Ovary (tissue), 9 donors: ENCODE results near the gene CCL22. TPM values are rescaled to one million over a fixed set of nuclear protein-coding genes. Genes with fewer than 3 reads are reported as not detected.

Experiments used
- DNase-seq, 5 donors: peaks; one replicate each; pipeline ENCODE4 v3.0.0-alpha.2; 2019 to 2020
- H3K27ac ChIP-seq, 2 donors: fragments of 200-600 bp; one replicate each; pipeline versions ENCODE4 v1.5.1 to v1.8.0; 2019 to 2022
- H3K27me3 ChIP-seq: fragments of 200-600 bp; one replicate; pipeline ENCODE4 v1.8.0; 2022
- H3K36me3 ChIP-seq: fragments of 200-600 bp; sonication (generic); one replicate; pipeline ENCODE4 v1.5.1; 2019
- H3K4me1 ChIP-seq: one replicate; pipeline ENCODE4 v1.8.1; 2013; ENCODE audit warnings: mild to moderate bottlenecking, moderate library complexity; ENCODE audit not compliant: insufficient read depth
- H3K4me3 ChIP-seq: fragments of 200-600 bp; sonication (generic); one replicate; pipeline ENCODE4 v1.5.1; 2017
- H3K9me3 ChIP-seq, 2 donors: fragments of 200-600 bp in 1 of 2; sonication (generic) in 1 of 2; one replicate each; pipeline versions ENCODE4 v1.5.1 to v1.8.1; 2013 to 2019; ENCODE audit warnings: mild to moderate bottlenecking in 1 of 2, moderate library complexity in 1 of 2
- EP300 ChIP-seq: sonication (generic); formaldehyde crosslinking; IDR thresholded peaks from one replicate; pipeline ENCODE4 v1.6.1; 2017; ENCODE audit warnings: antibody characterized with exemption
- POLR2A ChIP-seq: fragments of 450-650 bp; IDR thresholded peaks from one replicate; pipeline ENCODE4 v1.6.1; 2017; ENCODE audit warnings: antibody characterized with exemption, mild to moderate bottlenecking, moderate library complexity
- WGBS, 3 donors: extraction: QIAGEN DNeasy Blood & Tissue Kit in 1 of 3; methylation state at CpG; one replicate each; pipeline versions ENCODE4 v1.1.5 to v1.1.7; 2013 to 2017; 5-methylcytosine and 5-hydroxymethylcytosine counted together
- intact Hi-C, 4 donors: fragments of 100-400 bp; cut with DNase I; formaldehyde crosslinking; loops; one replicate each; pipeline versions ENCODE4 v1.11.0 to v1.15.1; 2022 to 2023
- polyA plus RNA-seq, 2 donors: library from polyadenylated mRNA; stranded (reverse); fragments of 200-250 nt in 1 of 2; fragments of 350-450 nt in 1 of 2; fragmentation: Illumina TruSeq in 1 of 2; extraction: RNeasy Lipid Tissue Mini Kit (QIAGEN cat#74804) in 1 of 2; gene quantifications; one replicate each; pipeline ENCODE4 v1.2.3, GENCODE V29; 2013 to 2014
- total RNA-seq, 7 donors: library from RNA; depleted of rRNA in 2 of 7; stranded (reverse); fragments of >200 nt in 2 of 7; fragmentation: NEBNext Ultra II Directional in 3 of 7; extraction: Animal tissue kit (Norgen Biotek cat#: 25700) in 3 of 7; gene quantifications; one replicate each; pipeline versions ENCODE4 v1.1.0 to v1.2.4, GENCODE V29; 2016 to 2023
- TF ChIP-seq, protein P1 (sequence below), 3 donors: fragments of 450-650 bp in 2 of 3; fragments of 200-600 bp in 1 of 3; IDR thresholded peaks; one replicate each; pipeline versions ENCODE4 v1.5.1 to v1.8.0; 2016 to 2022; ENCODE audit warnings: antibody characterized with exemption in 3 of 3, mild to moderate bottlenecking in 1 of 3
- donor health status: DM: no; HTN: no; CAD: no; lungs with moderate emphysema.
- donor health status: DM: no; HTN: no; CAD: no.
- donor health status: Bipolar disorder and iron deficiency.
- donor health status: DM: yes; HTN: yes; CAD: no.
- donor health status: DM: no; HTN: no; CAD: no.
- donor health status: DM: yes; HTN: yes; CAD: no.

The CCL22 gene
- total and polyA plus RNA-seq, 9 donors = 0.40 to 0.74 TPM; not detected in 7

DNA sequence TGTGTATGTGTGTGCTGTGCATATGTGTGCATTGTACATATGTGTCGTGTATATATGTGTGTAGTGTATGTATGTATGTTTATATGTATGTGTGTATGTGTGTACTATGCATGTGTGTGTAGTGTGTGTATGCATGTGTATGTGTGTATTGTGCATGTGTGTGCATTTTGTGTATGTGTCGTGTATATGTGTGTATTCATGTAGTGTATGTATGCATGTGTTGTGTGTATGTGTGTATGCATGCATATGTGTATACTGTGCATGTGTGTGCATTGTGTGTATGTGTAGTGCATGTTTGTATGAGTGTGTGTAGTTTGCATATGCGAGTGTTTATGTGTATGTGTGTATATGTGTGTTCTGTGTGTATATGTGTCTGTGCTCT is 30.5 kb downstream of the CCL22 start:
- TF ChIP-seq, protein P1, sequence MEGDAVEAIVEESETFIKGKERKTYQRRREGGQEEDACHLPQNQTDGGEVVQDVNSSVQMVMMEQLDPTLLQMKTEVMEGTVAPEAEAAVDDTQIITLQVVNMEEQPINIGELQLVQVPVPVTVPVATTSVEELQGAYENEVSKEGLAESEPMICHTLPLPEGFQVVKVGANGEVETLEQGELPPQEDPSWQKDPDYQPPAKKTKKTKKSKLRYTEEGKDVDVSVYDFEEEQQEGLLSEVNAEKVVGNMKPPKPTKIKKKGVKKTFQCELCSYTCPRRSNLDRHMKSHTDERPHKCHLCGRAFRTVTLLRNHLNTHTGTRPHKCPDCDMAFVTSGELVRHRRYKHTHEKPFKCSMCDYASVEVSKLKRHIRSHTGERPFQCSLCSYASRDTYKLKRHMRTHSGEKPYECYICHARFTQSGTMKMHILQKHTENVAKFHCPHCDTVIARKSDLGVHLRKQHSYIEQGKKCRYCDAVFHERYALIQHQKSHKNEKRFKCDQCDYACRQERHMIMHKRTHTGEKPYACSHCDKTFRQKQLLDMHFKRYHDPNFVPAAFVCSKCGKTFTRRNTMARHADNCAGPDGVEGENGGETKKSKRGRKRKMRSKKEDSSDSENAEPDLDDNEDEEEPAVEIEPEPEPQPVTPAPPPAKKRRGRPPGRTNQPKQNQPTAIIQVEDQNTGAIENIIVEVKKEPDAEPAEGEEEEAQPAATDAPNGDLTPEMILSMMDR (IDR thresholded peaks at IDR 0.05) = no peak
- no peak for TF ChIP-seq EP300
- TF ChIP-seq POLR2A = no peak
- Histone ChIP-seq H3K4me1 (no peaks in the 10 kb centered on the region), H3K27ac (no peak overlapping the region), H3K36me3 (no peaks in the 10 kb centered on the region), H3K27me3 (no peaks in the 10 kb centered on the region), H3K4me3 (no peak overlapping the region), H3K9me3 (no peaks in the 10 kb centered on the region)
- WGBS, 3 donors = 91 to 96% (median 91%) methylated on average over 3 of the region's 3 CpGs
- intact Hi-C loops = no loop called here
- no peak for DNase-seq

DNA sequence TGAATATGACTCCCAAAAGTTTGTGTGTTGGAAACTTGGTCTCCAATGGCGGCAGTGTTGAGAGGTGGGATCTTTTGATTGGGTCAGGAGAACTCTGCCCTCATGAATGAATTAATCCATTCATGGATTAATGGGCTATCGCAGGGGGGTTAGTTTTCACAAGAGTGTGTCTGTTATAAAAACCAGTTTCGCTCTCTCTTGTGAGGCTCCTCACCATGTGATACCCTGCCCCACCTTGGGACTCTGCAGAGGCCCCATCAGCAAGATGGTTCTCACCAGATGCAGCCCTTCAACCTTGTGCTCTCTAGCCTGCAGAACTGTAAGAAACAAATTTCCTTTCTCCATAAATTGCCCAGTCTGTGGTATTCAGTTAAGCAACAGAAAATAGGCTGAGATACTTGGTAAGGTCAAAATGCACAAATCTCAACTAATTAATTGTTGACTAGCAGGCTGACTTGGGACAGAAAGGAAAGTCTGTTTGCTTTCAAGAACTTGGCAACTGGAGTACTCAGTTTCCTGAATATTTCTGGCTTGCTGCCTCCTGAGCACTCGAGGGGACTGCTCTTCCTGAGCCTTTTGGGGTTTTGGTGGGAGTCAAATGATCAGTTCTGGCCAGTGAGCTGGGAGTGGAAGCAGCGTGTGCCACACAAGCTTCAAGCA is 32.2 kb downstream of the CCL22 start:
- Histone ChIP-seq H3K27ac (no peak overlapping the region), H3K4me1 (no peaks in the 10 kb centered on the region), H3K27me3 (no peaks in the 10 kb centered on the region), H3K9me3 (no peaks in the 10 kb centered on the region), H3K4me3 (no peak overlapping the region), H3K36me3 (no peaks in the 10 kb centered on the region)
- DNase-seq = no peak
- TF ChIP-seq EP300 (no peak), POLR2A (no peak)
- TF ChIP-seq, protein P1 (IDR thresholded peaks at IDR 0.05) = no peak
- intact Hi-C loops = no loop called here
- 58 to 62% (median 60%) methylated on average over 5 of the region's 5 CpGs for WGBS, 3 donors

DNA sequence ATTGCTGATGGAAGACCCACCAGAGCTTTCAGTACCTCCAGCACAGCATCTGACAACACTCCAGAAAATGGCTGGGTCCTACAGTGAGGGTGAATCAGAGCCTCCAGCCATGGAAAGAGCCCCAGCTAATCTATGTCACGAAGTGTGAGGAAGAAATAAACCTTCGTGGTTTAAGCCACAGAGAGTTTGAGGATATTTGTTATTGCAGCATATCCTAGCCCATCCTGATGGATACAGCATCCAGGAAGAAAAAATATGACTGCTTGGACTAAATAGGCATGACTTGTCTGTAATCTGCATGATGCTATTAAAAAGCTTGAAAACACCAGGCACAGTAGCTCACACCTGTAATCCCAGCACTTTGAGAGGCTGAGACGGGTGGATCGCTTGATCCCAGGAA is 32.7 kb downstream of the CCL22 start:
- intact Hi-C loops = no loop called here
- TF ChIP-seq EP300 (no peak), POLR2A (no peak)
- TF ChIP-seq, protein P1 (IDR thresholded peaks at IDR 0.05) = no peak
- Histone ChIP-seq H3K4me1 (no peaks in the 10 kb centered on the region), H3K9me3 (no peaks in the 10 kb centered on the region), H3K27me3 (no peaks in the 10 kb centered on the region), H3K4me3 (no peak overlapping the region), H3K27ac (no peak overlapping the region), H3K36me3 (no peaks in the 10 kb centered on the region)
- WGBS, 3 donors = 78 to 85% (median 79%) methylated on average over 4 of the region's 4 CpGs
- no peak for DNase-seq

DNA sequence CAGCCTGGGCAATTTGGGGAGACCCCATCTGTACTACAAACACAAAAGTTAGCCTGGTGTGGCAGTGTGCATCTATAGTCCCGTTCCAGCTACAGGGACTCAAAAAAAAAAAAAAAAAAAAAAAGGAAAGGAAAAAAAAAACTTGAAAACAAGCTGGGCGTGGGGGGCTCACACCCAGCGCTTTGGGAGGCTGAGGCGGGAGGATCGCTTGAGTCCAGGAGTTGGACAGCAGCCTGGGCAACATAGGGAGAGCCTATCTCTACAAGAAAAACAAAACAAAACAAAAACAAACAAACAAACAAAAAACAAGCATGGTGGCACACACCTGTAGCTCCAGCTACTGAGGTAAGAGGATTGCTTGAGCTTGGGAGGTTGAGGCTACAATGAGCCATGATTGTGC is 33.1 kb downstream of the CCL22 start:
- Histone ChIP-seq H3K27me3 (no peaks in the 10 kb centered on the region), H3K4me3 (no peak overlapping the region), H3K36me3 (no peaks in the 10 kb centered on the region), H3K27ac (no peak overlapping the region), H3K9me3 (no peaks in the 10 kb centered on the region), H3K4me1 (no peaks in the 10 kb centered on the region)
- DNase-seq = no peak
- intact Hi-C loops = no loop called here
- no peak for TF ChIP-seq EP300
- TF ChIP-seq POLR2A = no peak
- TF ChIP-seq, protein P1 (IDR thresholded peaks at IDR 0.05) = no peak
- WGBS, 3 donors = 74 to 81% (median 79%) methylated on average over 5 of the region's 5 CpGs
